PC-3 (cell line): ENCODE measurements around the gene FARS2. TPM values are rescaled to one million over a fixed set of nuclear protein-coding genes. Genes with fewer than 3 reads are reported as not detected.

Experiments used
- ATAC-seq: fragments of 200-7000 bp; cut with Tn5 transposase; 2 replicates; pipeline ENCODE4 v1.9.1; 2020; ENCODE audit warnings: mild to moderate bottlenecking, moderate library complexity
- BruUV-seq: library from RNA; stranded (reverse); fragments of 400-500 nt; replicated peaks from 2 replicates; lab custom pipeline; 2021; lab: Mats Ljungman, UMichigan
- CTCF ChIA-PET: fragments of 300-600 bp; sonication (Branson Sonifier 250); formaldehyde crosslinking; loops from one replicate; lab custom pipeline; 2022; ENCODE audit warnings: antibody characterized with exemption; lab: Charles Lee
- POLR2A ChIA-PET: fragments of 300-600 bp; sonication (Branson Sonifier 250); formaldehyde crosslinking; loops from one replicate; lab custom pipeline; 2022; ENCODE audit warnings: antibody characterized with exemption; ENCODE audit not compliant: unreplicated experiment; lab: Charles Lee
- DNase-seq: peaks from one replicate; pipeline ENCODE4 v3.0.0-alpha.2; 2015
- H2AFZ ChIP-seq: fragments of 300-600 bp; sonication (generic); 2 replicates; pipeline ENCODE4 v1.6.0; 2016; ENCODE audit warnings: antibody characterized with exemption, low read length
- H3F3A ChIP-seq: fragments of 300-600 bp; sonication (generic); one replicate; pipeline ENCODE4 v1.6.0; 2017; ENCODE audit warnings: antibody characterized with exemption, low read length, control low read depth, mild to moderate bottlenecking; ENCODE audit not compliant: unreplicated experiment
- H3K27ac ChIP-seq: fragments of 300-600 bp; sonication (generic); 2 replicates; pipeline ENCODE4 v1.5.1; 2016; ENCODE audit warnings: mild to moderate bottlenecking, low read length
- H3K27me3 ChIP-seq: fragments of 300-600 bp; sonication (generic); 2 replicates; pipeline ENCODE4 v1.6.1; 2016; ENCODE audit warnings: low read length, mixed read lengths
- H3K36me3 ChIP-seq: fragments of 300-600 bp; sonication (generic); 2 replicates; pipeline ENCODE4 v1.6.1; 2016; ENCODE audit warnings: low read depth, mixed run types, low read length, mixed read lengths
- H3K4me1 ChIP-seq: fragments of 300-600 bp; sonication (generic); 2 replicates; pipeline ENCODE4 v1.5.1; 2016; ENCODE audit warnings: low read length; ENCODE audit not compliant: insufficient read depth
- H3K4me2 ChIP-seq: fragments of 300-600 bp; sonication (generic); 2 replicates; pipeline ENCODE4 v1.6.0; 2016; ENCODE audit warnings: low read length
- H3K4me3 ChIP-seq: fragments of 300-600 bp; sonication (generic); 2 replicates; pipeline ENCODE4 v1.5.1; 2016; ENCODE audit warnings: mild to moderate bottlenecking, low read length, mixed read lengths
- H3K79me2 ChIP-seq: fragments of 300-600 bp; sonication (generic); 2 replicates; pipeline ENCODE4 v1.6.1; 2017; ENCODE audit warnings: low read length, mixed read lengths
- H3K9ac ChIP-seq: fragments of 300-600 bp; sonication (generic); 2 replicates; pipeline ENCODE4 v1.6.0; 2016; ENCODE audit warnings: mild to moderate bottlenecking, low read length
- H3K9me2 ChIP-seq: fragments of 300-600 bp; sonication (generic); replicated peaks from 2 replicates; pipeline ENCODE4 v1.6.1; 2016; ENCODE audit warnings: mixed run types, low read length, mixed read lengths
- H3K9me3 ChIP-seq: fragments of 300-600 bp; sonication (generic); 2 replicates; pipeline ENCODE4 v1.6.1; 2016; ENCODE audit warnings: low read length, mixed read lengths
- H4K20me1 ChIP-seq: fragments of 300-600 bp; sonication (generic); 2 replicates; pipeline ENCODE4 v1.6.1; 2016; ENCODE audit warnings: low read length, mixed read lengths
- CTCF ChIP-seq: fragments of 300-600 bp; sonication (generic); conservative IDR thresholded peaks from 2 replicates; pipeline ENCODE4 v1.5.1; 2017; ENCODE audit warnings: antibody characterized with exemption, low read depth, mild to moderate bottlenecking, low read length
- EZH2 ChIP-seq: fragments of 300-600 bp; sonication (generic); IDR thresholded peaks from one replicate; pipeline ENCODE4 v1.6.1; 2017; ENCODE audit warnings: antibody characterized with exemption, mild to moderate bottlenecking, low read length; ENCODE audit not compliant: unreplicated experiment
- EZH2phosphoT487 ChIP-seq: fragments of 300-600 bp; sonication (generic); IDR thresholded peaks from 2 replicates; pipeline ENCODE4 v1.6.1; 2018; ENCODE audit warnings: mild to moderate bottlenecking, antibody characterized with exemption, low read length, borderline replicate concordance
- intact Hi-C: fragments of 100-400 bp; cut with micrococcal nuclease; formaldehyde crosslinking; loops from 2 replicates; pipeline ENCODE4 v1.9.0; 2023
- total RNA-seq: library from RNA; depleted of rRNA; stranded (reverse); fragments of >200 nt; gene quantifications from 2 replicates; pipeline ENCODE4 v1.2.3, GENCODE V29; 2014

FARS2 gene
- total RNA-seq, 1 experiment from 2014 or later, result 23.0 TPM

GRCh38 chr6:5624256-5624655, 362.9 kb downstream of the FARS2 start:
- H3K9me2 ChIP-seq, result no peaks in the 10 kb centered on the region
- H3K27ac ChIP-seq, result no peak overlapping the region
- H3K79me2 ChIP-seq, result no peaks in the 10 kb centered on the region
- ChIA-PET POLR2A (no interaction called here), CTCF (no interaction called here)
- H3K9ac ChIP-seq, result no peak overlapping the region
- no peaks in the 10 kb centered on the region for H3K9me3 ChIP-seq
- no TSS peak for BruUV-seq
- TF ChIP-seq EZH2 (no peak), CTCF (no peak), EZH2phosphoT487 (no peak)
- ATAC-seq (no peak), DNase-seq (no peak)
- H4K20me1 ChIP-seq, result no peaks in the 10 kb centered on the region
- H3K4me1 ChIP-seq, result no peaks in the 10 kb centered on the region
- H3K36me3 ChIP-seq, result no peaks in the 10 kb centered on the region
- H3F3A ChIP-seq, result no peaks in the 10 kb centered on the region
- no peaks in the 10 kb centered on the region for H3K27me3 ChIP-seq
- H3K4me3 ChIP-seq, result no peak overlapping the region
- H2AFZ ChIP-seq, result no peak overlapping the region
- H3K4me2 ChIP-seq, result no peak overlapping the region
- intact Hi-C loops, result no loop called here

GRCh38 chr6:5626727-5627426, 365.6 kb downstream of the FARS2 start:
- H3K9me3 ChIP-seq, result no peaks in the 10 kb centered on the region
- intact Hi-C loops, result no loop called here
- no peak overlapping the region for H2AFZ ChIP-seq
- no peaks in the 10 kb centered on the region for H3K4me1 ChIP-seq
- H3K27ac ChIP-seq, result no peak overlapping the region
- no peaks in the 10 kb centered on the region for H3K9me2 ChIP-seq
- H4K20me1 ChIP-seq, result no peaks in the 10 kb centered on the region
- no peak for TF ChIP-seq CTCF
- no peak for TF ChIP-seq EZH2phosphoT487
- TF ChIP-seq EZH2, result no peak
- H3K4me2 ChIP-seq, result no peak overlapping the region
- H3F3A ChIP-seq, result no peaks in the 10 kb centered on the region
- H3K36me3 ChIP-seq, result no peaks in the 10 kb centered on the region
- DNase-seq (no peak), ATAC-seq (no peak)
- no peak overlapping the region for H3K4me3 ChIP-seq
- ChIA-PET CTCF (no interaction called here), POLR2A (no interaction called here)
- no peak overlapping the region for H3K9ac ChIP-seq
- H3K79me2 ChIP-seq, result no peaks in the 10 kb centered on the region
- BruUV-seq, result no TSS peak
- H3K27me3 ChIP-seq, result no peaks in the 10 kb centered on the region

- intact Hi-C loops, result no loop called here
- no peaks in the 10 kb centered on the region for H3K36me3 ChIP-seq
- no peak overlapping the region for H3K4me3 ChIP-seq
- H3K4me1 ChIP-seq, result no peaks in the 10 kb centered on the region
- no peaks in the 10 kb centered on the region for H3K9me2 ChIP-seq
- no peaks in the 10 kb centered on the region for H3K27me3 ChIP-seq
- no peak for TF ChIP-seq EZH2phosphoT487
- no peak for TF ChIP-seq EZH2
- no peak for TF ChIP-seq CTCF
- no peak overlapping the region for H3K9ac ChIP-seq
- no peak overlapping the region for H3K4me2 ChIP-seq
- H3K79me2 ChIP-seq, result no peaks in the 10 kb centered on the region
- ATAC-seq, result no peak
- CTCF ChIA-PET, result no interaction called here
- no peaks in the 10 kb centered on the region for H4K20me1 ChIP-seq
- no peak for DNase-seq
- POLR2A ChIA-PET, result no interaction called here
- no peak overlapping the region for H2AFZ ChIP-seq
- no peaks in the 10 kb centered on the region for H3F3A ChIP-seq
- H3K27ac ChIP-seq, result no peak overlapping the region
- BruUV-seq, result no TSS peak
- H3K9me3 ChIP-seq, result no peaks in the 10 kb centered on the region
These were observed 369.3 kb downstream of the FARS2 start for GRCh38 chr6:5630636-5631035.
